HG03565 (cell line): Measurements from ENCODE around the gene EPHB3.

Source experiments
- ATAC-seq: cut with Tn5 transposase; IDR thresholded peaks from one replicate; pipeline ENCODE4 v1.9.1; 2021; ENCODE audit warnings: mild to moderate bottlenecking, moderate library complexity; ENCODE audit not compliant: unreplicated experiment

The EPHB3 gene

DNA sequence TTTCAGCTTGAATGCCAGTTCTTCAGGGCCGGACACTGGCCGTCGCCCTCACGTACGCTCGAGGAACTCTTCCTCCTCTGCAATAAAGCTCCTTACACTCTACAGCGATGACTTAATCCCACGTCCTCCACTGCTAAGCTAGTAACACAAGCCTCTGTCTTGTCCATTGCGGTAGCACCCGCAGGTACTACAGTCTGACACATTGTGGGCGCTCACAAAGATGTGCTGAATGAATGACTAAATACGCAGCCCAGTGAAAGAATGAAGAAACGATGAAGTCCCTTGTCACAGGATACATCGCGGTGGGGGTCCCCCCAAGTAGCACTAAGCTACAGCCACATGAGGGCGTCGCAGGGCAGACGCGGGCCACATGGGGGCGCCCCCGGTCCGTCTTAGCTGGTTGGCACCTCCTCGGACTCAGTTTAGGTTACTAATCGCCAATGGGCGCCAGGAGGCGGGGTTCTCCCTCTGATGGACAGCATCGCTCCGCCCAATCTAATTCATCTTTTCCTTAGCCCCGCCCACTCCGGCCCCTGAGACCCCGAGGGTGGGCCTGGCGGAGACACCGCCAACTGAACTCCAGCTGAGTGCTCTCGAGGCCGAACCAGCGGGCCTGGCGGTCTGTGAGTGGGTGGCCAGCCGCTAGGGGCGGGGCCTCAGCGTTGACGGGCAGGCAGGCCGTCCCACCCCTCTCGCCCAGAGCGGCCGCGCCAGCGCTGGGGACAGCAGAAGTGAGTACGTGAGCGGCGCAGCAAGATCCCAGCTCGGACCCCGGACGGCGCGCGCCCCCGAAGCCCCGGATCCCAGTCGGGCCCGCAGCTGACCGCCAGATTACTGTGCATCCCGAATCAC, at the start of gene EPHB3:
Gene EPHB3 (plus strand): TSS at position 725 of the 852 bp plus-strand sequence. CDS start 451 bp downstream, outside the sequence.
- ATAC-seq, result peak; percentile 83

DNA sequence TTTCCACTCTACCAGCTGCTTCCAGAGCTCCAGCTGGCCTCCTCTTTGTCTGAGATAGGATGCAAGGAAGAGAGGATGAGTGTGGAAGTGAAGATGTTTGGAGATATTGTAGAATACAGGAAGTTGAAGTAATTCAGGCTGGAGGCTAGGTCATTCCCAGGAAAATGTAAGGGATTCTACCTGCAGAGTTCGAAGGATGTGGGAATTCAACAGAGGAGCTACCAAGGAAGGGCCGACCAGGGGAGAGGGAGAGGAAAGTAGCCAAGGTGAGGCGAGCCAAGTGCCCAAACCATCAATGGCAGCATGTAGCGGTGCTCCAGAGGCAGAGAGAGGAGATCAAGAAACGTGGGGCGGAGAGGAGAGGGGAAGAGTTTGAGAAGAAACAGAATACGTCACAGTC, 49.0 kb upstream of the EPHB3 start:
- no peak for ATAC-seq

DNA sequence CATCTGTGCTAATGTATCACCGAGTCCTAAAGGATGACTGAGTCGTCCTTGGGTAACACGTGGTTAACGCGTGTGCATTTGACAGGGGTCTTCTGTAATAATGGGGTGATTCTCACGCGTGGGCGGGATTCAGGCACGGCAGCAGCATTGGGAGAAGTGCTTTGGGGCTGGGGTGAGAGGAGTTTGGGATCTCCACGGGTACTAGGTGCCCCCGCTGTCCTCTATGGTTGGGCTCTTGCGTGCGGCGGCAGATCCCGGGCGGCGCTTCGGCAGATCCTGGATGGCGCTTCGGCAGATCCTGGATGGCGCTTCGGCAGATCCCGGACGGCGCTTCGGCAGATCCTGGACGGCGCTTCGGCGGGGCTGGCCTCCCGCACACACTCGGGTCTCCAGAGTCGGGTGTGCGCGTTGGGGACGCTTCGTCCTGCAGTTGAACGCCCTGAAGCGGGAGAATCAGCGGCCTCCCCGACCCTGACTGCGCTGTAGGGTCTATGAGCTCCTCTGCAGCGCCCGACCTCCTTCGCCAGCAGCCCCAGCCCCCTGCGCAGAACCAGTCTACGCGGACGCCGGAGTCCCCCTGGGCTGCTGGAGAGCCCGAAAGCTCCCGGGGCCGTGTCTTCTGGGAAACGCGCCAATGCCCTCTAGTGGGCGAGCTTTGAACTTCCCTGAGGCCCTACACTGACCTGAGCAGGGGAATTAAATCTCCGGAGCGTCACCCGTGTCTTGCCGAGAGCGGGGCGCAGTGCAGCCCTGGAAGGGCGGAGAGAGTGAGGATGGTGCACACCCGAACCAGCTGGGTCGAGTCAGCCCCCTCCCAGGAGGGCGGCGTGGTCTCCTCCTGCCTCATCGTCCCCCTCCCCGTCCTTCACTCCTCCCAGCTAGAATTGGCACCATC, 48.1 kb upstream of the EPHB3 start:
- no peak for ATAC-seq

DNA sequence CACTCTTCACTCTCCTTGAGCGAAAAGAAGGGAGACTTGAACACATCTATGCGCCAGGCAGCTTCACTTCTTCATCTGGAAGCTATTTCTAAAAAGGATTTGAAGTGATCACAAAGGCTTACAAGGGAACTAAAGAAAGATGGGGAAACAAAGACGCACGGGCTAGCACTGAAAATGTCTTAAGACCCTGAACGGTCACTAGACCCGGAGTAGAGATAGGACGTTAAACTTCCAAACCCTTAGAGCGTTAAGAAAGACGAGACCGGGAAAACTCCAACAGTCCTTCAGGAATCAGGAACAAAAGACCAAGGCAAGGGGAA, 47.5 kb upstream of the EPHB3 start:
- no peak for ATAC-seq

DNA sequence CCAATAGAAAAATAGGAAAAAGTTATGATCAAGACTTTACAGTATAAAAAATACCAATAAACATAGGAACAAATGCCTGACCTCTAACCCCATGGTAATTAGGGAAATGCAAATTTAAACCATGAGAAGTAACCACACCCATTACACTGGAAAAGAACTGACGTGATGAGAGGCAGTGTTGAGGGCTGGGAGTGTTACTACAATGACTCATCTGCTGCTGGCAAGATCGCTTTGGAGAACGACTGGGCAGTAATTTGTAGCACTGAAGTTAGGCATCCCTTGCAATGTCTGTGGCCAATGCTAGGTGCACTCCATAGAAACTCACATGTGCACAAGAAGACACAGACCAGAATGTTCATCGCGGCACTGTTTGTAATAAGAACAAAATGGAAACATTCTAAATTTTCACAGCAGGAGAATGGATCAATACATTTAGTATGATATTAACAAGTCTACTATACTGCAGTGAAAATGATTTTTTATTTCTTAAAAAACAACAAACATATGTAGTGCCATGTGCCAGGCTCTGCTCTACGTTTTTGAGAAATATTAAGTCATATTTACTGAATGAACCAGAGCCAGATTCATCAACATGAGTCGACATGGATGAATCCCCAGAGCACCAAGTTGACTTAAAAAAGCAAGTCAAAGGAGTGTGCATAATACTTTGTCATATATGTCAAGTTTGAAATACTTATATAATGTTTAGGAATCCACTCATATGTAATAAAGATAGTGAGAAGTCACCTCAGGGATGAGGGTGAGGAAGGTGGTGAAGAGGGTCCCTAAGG, 37.6 kb upstream of the EPHB3 start:
- ATAC-seq, result no peak

DNA sequence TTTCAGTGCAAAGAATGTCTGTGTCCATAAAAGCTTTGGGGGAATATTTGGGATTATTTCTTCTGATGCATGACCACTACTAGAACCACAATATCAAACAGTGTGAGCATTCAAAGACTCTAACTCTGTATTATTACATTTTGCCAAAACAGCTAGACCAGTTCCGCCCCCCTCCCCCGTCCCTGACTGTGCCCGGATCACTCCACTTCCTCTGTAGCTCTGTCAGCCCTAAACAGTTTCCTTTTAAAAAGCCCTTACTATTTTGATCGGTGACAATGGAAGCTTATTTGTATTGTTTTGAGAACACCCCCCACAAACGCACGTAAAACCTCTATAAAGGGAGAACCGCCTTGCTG, 36.6 kb upstream of the EPHB3 start:
- no peak for ATAC-seq

DNA sequence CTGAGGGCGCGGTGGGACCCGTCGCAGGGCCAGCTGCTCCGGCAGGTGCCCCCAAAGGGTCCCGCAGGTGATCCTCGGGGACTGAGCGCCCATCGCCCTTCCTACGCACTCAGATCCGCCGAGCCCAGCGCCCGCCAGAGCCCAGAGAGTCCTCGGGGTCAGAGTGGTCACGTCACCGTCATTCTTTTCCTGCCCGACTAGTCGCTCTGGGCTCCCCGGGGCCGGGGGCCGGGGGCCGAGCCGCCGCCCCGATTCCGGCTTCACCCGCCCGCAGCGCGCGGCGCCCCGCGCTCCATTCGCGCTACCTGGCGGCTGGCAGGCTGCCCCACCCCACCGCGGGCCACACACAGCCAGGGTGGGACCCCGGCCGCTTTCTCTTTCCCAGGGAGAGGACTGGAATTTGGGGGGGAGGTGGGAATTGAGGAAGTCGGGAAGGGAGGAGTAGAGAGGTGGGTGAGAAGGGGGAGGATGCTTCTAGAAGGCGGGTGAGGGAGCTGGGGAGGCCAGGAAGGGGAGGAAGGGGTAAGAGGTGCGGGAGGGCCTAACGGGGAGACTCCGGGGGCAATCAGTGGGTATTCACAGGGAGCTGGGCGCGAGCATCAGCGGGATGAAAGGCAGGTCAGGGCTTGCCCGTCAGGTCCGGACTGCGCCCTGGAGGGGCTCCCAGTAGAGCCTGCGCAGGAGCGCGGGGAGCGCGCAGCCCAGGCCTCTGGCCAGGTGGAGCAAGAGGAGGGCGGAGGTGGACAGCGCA, 36.1 kb upstream of the EPHB3 start:
- no peak for ATAC-seq

DNA sequence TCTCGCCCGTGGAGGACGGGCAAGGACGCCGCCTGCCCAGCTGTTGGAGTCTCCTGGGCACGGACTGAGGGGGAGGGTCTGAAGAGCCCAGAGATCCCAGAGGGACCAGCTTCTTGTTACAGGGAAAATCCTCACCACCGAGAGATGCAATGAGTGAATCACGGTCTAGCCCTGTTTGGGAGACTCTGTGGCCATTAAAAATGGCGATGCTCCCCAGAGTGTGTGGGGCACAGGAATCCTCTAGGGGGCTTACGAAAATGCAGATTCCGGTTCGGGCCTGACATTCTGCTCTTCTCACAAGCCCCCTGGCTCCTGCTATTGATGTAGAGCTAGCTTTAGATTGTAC, 35.5 kb upstream of the EPHB3 start:
- no peak for ATAC-seq

DNA sequence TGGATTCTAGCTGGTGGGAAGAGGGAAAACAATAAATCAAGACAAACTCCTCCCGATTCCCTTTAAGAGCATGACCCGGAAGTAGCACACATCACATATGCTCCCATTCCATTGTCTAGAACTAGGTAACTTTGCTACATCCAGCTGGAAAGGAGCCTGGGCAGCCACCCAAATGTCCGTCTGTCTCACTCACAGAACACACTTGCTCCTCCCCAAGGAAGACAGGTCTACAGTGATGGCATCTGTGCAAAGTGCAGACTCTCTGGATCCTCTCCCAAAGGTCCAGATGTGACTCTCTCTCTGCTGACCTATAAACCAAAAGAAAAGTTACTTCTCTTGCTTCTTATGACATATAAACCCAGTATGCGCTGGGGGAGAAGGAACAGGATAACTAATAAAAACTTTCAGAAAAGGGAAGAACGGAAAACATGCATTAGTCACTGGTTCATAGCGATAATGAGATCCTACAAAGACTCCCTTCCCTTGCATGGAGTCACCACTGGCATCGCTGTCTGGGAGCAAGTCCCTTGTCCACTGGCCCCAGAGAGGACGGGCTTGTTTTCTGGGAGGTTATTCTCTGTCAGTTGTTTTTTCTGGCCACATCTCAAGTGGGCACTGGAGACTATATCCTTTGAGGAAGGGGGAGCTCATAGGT, 29.8 kb upstream of the EPHB3 start:
- no peak for ATAC-seq

DNA sequence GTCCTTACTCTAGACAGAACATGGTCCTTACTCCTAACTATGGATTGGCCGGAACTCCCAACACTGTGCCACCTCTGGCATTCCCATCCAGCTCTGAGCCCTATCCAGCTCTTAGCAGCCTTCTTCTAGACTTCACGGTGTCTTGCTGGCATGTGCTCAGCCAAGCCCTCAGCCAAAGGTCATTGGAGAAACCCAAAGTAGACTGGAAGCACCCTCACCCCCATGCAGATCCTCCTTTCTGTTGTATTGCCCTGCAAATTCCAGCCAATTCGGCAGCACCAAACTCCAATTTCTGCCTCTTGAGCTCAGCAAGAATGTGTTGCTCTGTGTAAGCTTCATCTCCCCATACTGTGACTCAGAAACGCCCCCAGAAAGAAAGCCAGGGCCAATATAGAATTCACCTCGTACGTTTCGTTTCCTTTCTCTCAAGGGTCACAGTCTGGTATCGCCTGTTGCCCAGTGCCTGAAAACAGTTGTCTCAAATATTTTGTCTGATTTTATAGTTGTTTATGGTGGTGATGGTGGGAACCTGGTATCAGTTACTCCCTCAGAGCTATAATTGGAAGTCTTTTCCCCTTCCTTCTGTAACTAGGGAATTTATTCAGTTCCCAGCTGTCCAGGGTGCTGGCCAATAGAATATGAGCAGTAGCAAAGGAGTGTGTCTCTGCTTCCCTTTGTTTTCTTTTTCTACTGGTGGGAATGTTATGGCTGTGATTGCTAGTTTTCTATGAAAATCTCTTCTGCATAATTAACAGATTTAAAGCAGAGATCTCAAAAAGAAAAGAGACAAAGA, 28.4 kb upstream of the EPHB3 start:
- ATAC-seq, result no peak

DNA sequence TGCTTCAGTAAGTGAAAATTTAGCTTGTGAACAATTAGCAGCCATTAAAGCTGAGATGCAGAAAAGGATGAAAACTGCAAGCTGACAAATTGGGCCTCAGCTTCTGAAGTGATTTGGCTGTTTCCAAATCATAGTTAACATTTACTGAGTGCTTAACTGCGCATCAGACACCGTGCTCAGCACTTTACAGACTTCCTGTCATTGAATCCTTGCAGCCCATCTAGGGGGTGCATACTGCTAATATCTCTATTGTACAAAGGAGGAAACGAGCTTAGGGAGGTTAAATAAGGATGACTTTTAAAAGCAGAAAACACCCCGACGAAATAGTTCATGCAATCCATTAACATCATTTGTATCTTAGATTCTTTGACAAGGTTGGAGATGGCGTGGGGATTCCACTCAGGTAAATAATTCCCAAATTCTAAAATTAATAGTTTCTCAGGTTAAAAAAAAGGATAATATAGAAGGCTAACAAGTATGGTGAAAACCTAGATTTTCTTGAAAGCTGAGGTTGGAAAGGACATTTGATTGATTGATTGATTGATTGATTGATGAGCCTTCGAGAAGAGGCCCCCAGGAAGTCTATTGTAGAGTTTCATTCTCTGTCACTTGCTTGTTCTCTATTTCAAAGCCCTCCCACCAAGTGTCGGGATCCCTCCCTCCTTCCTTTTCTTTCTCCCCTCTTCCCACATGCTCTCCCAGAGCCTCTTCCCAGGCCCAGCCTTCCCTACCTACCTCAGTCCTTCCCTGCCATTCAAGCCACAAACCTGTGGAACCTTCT, 23.5 kb upstream of the EPHB3 start:
- no peak for ATAC-seq

DNA sequence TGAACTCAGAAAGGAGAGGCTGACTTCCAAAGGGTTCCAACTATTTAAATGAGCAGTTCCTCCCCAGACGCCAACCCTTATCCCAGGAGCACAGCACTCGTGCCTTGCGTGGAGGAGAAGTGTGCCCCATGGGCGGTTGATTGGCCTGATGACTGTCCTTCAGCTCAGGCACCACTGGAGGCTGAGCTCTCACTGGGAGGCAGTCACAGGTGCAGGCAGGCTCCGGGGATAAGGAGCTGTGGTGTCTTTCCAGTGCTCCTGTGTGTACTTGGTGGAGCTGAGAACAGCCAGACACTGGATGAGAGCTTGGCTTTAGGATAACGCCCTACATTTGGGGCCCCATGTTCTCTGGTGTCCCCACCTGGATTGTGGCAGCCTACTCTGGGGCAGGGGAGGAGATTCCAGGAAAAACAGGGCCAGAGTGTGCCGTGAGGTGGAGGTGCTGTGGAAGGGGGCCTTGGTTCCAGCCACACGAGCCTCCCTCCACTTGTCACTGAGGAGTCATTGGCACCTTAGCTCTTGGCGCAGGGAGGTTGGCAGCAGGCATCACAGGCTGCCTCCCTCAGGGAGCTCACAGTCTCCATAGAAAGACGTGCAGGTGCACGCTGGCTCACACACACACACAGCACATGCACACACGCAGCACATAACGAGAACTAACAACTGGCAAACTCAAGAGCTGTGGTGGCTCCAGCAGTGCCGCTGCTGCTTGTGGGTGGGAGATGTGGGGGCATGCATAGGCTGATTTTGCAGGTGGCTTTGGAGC, 22.7 kb upstream of the EPHB3 start:
- ATAC-seq, result no peak

DNA sequence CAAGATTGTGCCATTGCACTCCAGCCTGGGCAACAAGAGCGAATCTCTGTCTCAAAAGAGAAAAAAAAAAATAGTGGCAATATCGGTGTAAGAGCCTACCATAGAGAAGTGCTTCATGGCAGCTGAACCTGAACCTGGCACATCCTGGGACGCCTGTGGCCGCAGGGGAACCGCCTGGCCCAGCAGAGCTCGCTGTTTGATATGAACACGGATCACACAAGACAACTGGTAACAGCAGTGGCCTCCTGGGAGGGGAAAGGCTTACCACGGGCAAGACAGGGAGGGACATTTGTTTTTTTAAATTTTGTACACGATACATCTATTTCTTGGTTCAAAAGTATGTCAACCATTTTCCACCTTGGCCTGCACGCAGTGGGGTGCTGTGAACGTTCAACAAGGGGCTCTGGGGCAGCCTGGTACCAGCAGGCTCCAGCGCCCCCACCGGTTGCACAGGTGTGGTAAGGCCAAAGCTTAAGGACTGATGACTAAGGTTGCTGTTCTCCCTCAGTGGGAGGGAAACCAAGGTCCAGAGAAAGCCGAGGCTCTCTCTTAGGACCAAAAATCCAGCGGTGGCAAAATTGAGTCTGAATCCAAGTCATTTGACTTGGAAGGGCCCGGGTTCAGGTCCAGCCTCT, 21.7 kb upstream of the EPHB3 start:
- ATAC-seq, result no peak

DNA sequence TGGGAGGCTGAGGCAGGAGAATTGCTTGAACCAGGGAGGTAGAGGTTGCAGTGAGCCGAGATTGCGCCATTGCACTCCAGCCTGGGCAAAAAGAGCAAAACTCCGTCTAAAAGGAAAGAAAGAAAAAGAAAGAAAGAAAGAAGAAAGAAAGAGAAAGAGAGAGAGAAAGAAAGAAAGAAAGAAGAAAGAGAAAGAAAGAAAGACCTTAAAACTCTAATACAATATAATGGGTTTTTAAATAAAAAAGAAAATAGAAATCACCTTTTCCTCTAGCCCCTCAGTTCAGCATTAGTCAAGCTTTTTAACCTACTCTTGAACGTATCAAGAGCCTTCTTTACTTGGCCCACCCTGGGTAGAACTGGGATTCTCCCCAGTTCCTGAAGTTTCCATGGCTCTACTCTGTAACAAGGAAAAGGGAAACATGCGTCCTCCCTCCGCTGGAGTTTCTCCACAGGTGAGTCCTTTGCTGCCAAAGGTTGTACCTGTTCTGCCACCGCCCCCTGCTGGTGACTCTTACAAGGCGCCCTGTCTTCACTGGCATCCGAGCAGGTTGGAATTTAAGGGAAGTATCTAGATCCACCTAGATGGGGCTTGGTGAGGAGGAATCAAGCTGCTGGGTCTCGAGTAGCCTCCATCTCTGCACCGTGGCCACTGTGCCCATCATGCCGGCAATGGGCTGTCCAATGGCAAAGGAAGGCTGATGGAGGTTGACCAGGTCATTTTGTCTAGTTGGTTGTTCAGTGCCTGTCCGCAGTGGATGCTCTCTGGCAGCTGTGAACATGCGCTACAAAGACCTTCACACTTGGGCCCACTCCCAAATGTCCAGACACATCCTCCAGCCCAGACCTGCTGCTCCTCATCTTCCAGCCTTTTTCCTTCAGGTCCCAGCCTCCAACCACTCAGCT, 20.6 kb upstream of the EPHB3 start:
- no peak for ATAC-seq

DNA sequence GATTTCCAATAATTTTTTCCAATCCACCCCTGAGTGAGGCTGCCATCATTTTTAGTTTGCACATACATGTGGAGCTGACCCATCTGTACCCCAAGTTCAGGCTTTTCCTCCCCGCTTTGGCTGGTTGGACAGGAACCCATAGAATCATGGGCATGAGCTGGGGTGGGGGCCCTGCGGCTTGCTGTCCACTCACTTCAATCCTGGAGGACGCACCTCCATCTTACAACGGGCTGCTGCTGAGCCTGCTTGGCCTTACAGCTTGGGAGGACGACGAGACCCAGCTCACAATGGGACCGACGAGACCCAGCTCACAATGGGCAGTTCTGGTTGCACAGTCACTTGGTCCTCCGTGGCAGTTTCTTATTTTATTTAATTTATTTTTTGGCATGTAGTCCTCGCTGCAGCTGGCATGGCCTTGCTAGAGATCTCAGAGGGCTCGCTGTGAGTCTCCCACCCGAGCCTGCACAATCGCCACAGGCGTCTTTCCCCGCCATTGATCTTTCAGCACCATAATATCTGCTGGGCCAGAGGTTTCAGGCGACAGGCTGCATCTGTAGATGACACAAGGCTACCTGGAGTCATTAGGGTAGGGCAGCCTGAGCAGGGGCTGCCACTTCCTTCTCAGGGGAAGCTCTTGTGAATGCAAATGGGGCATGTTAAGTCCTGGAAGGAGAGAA, 19.6 kb upstream of the EPHB3 start:
- no peak for ATAC-seq

DNA sequence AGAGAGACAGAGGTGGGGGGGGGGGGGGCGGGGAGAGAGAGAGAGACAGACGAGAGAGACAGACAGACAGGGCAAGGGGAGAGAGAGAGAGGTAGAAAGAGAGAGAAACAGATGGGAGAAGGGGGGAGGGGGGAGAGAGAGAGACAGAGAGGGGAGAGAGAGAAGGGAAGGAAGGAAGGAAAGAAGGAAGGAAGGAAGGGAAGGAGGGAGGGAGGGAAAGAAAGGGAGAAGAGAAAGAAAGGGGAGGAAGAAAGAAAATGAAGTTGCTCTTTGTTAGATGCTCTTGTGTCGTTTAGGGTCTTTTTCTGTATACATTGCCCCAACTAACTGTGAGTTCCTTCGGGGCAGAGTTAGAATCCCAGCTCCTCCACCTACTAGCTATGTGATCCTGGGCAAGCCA, 19.0 kb upstream of the EPHB3 start:
- ATAC-seq, result no peak
